ENCODE measurements around the gene TUBA4A. TPM values are rescaled to one million over a fixed set of nuclear protein-coding genes. Genes with fewer than 3 reads are reported as not detected.

The TUBA4A gene
- total and polyA plus RNA-seq, 2 of the 8 experiments (the other 6 are each of a cell fraction or from before 2014, with no cell fraction given), result 67.3 to 172 TPM

GRCh38 chr2:219229305-219230058 lies 24.2 kb downstream of the TUBA4A start, which contains the start of the genes ANKZF1 and ATG9A (continued):
- TF ChIP-seq, protein P1, sequence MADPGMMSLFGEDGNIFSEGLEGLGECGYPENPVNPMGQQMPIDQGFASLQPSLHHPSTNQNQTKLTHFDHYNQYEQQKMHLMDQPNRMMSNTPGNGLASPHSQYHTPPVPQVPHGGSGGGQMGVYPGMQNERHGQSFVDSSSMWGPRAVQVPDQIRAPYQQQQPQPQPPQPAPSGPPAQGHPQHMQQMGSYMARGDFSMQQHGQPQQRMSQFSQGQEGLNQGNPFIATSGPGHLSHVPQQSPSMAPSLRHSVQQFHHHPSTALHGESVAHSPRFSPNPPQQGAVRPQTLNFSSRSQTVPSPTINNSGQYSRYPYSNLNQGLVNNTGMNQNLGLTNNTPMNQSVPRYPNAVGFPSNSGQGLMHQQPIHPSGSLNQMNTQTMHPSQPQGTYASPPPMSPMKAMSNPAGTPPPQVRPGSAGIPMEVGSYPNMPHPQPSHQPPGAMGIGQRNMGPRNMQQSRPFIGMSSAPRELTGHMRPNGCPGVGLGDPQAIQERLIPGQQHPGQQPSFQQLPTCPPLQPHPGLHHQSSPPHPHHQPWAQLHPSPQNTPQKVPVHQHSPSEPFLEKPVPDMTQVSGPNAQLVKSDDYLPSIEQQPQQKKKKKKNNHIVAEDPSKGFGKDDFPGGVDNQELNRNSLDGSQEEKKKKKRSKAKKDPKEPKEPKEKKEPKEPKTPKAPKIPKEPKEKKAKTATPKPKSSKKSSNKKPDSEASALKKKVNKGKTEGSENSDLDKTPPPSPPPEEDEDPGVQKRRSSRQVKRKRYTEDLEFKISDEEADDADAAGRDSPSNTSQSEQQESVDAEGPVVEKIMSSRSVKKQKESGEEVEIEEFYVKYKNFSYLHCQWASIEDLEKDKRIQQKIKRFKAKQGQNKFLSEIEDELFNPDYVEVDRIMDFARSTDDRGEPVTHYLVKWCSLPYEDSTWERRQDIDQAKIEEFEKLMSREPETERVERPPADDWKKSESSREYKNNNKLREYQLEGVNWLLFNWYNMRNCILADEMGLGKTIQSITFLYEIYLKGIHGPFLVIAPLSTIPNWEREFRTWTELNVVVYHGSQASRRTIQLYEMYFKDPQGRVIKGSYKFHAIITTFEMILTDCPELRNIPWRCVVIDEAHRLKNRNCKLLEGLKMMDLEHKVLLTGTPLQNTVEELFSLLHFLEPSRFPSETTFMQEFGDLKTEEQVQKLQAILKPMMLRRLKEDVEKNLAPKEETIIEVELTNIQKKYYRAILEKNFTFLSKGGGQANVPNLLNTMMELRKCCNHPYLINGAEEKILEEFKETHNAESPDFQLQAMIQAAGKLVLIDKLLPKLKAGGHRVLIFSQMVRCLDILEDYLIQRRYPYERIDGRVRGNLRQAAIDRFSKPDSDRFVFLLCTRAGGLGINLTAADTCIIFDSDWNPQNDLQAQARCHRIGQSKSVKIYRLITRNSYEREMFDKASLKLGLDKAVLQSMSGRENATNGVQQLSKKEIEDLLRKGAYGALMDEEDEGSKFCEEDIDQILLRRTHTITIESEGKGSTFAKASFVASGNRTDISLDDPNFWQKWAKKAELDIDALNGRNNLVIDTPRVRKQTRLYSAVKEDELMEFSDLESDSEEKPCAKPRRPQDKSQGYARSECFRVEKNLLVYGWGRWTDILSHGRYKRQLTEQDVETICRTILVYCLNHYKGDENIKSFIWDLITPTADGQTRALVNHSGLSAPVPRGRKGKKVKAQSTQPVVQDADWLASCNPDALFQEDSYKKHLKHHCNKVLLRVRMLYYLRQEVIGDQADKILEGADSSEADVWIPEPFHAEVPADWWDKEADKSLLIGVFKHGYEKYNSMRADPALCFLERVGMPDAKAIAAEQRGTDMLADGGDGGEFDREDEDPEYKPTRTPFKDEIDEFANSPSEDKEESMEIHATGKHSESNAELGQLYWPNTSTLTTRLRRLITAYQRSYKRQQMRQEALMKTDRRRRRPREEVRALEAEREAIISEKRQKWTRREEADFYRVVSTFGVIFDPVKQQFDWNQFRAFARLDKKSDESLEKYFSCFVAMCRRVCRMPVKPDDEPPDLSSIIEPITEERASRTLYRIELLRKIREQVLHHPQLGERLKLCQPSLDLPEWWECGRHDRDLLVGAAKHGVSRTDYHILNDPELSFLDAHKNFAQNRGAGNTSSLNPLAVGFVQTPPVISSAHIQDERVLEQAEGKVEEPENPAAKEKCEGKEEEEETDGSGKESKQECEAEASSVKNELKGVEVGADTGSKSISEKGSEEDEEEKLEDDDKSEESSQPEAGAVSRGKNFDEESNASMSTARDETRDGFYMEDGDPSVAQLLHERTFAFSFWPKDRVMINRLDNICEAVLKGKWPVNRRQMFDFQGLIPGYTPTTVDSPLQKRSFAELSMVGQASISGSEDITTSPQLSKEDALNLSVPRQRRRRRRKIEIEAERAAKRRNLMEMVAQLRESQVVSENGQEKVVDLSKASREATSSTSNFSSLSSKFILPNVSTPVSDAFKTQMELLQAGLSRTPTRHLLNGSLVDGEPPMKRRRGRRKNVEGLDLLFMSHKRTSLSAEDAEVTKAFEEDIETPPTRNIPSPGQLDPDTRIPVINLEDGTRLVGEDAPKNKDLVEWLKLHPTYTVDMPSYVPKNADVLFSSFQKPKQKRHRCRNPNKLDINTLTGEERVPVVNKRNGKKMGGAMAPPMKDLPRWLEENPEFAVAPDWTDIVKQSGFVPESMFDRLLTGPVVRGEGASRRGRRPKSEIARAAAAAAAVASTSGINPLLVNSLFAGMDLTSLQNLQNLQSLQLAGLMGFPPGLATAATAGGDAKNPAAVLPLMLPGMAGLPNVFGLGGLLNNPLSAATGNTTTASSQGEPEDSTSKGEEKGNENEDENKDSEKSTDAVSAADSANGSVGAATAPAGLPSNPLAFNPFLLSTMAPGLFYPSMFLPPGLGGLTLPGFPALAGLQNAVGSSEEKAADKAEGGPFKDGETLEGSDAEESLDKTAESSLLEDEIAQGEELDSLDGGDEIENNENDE (IDR thresholded peaks at IDR 0.05; ENCODE audit: insufficient replicate concordance, low read length), result no peak
- TF ChIP-seq CREB1 (IDR thresholded peaks at IDR 0.05), result peak; percentile 89
- TF ChIP-seq RFX5 (IDR thresholded peaks at IDR 0.05; ENCODE audit: borderline replicate concordance, low read depth, low read length), result no peak
- no peak for TF ChIP-seq GABPA (IDR thresholded peaks at IDR 0.05; ENCODE audit: borderline replicate concordance, insufficient read depth, low read length)
- no peak for TF ChIP-seq EZH2 (IDR thresholded peaks at IDR 0.05; ENCODE audit: low read depth, low read length, severe bottlenecking)
- 0 out of 3 replicates have a peak, but pooled peaks of 1 of the 2 experiments have one; percentile 13 for TF ChIP-seq EP300 (IDR thresholded peaks at IDR 0.05; ENCODE audit: borderline replicate concordance in 1 of 2, low read depth in 2 of 2, low read length in 2 of 2)
- TF ChIP-seq, protein P2, sequence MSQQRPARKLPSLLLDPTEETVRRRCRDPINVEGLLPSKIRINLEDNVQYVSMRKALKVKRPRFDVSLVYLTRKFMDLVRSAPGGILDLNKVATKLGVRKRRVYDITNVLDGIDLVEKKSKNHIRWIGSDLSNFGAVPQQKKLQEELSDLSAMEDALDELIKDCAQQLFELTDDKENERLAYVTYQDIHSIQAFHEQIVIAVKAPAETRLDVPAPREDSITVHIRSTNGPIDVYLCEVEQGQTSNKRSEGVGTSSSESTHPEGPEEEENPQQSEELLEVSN (IDR thresholded peaks at IDR 0.05), result no peak
- TF ChIP-seq SUZ12 (IDR thresholded peaks at IDR 0.05; ENCODE audit: low read length), result no peak

Data from H1 (cell line).